HEK293 (cell line): Measurements from ENCODE around the gene FOSB.

Source experiments
- CTCF ChIA-PET: fragments of 350-600 bp; formaldehyde crosslinking; extraction: SDS; loops from one replicate; lab custom pipeline; 2021; ENCODE audit warnings: antibody characterized with exemption; lab: Yijun Ruan, JAX
- POLR2A ChIA-PET: fragments of 300-600 bp; formaldehyde crosslinking; extraction: SDS; loops from one replicate; lab custom pipeline; 2020; ENCODE audit warnings: antibody characterized with exemption, inconsistent platforms; lab: Yijun Ruan, JAX
- H3K27ac ChIP-seq: fragments of 200-500 bp; sonication (Bioruptor generic); 2 replicates; pipeline ENCODE4 v1.5.1; 2014; ENCODE audit warnings: low read depth, low read length, control low read depth, inconsistent platforms; ENCODE audit errors: extremely low read depth
- H3K36me3 ChIP-seq, 2 experiments: fragments of 200-500 bp in 1 of 2; sonication (Bioruptor generic) in 1 of 2; 1 replicate in 1 of 2; 2 replicates in 1 of 2; pipeline ENCODE4 v1.5.1; 2014 to 2017; ENCODE audit warnings: inconsistent platforms in 2 of 2, low read length in 2 of 2; ENCODE audit not compliant: control insufficient read depth in 2 of 2, insufficient read depth in 1 of 2
- H3K4me1 ChIP-seq: fragments of 200-500 bp; sonication (Bioruptor generic); 2 replicates; pipeline ENCODE4 v1.5.1; 2014; ENCODE audit warnings: mild to moderate bottlenecking, low read length, inconsistent platforms; ENCODE audit not compliant: control insufficient read depth, insufficient read depth
- H3K4me3 ChIP-seq: 2 replicates; pipeline ENCODE4 v1.5.1; 2011; ENCODE audit warnings: low read depth, mild to moderate bottlenecking, control low read depth, low read length, moderate library complexity
- H3K9me3 ChIP-seq: fragments of 200-500 bp; sonication (Bioruptor generic); 2 replicates; pipeline ENCODE4 v1.5.1; 2014; ENCODE audit warnings: low read depth, low read length, inconsistent platforms; ENCODE audit not compliant: control insufficient read depth, insufficient read depth
- ATF2 ChIP-seq: fragments of 450-650 bp; formaldehyde crosslinking; IDR thresholded peaks from 2 replicates; pipeline ENCODE4 v1.5.1; 2016; ENCODE audit warnings: missing biosample characterization, missing genetic modification characterization, low read depth
- BCL11A ChIP-seq: fragments of 450-650 bp; formaldehyde crosslinking; IDR thresholded peaks from 2 replicates; pipeline ENCODE4 v1.5.1; 2016; ENCODE audit warnings: low read depth, missing biosample characterization, missing genetic modification characterization
- BCL11B ChIP-seq: fragments of 450-650 bp; formaldehyde crosslinking; IDR thresholded peaks from 2 replicates; pipeline ENCODE4 v1.5.1; 2016; ENCODE audit warnings: low read depth, missing biosample characterization, missing genetic modification characterization
- EGR2 ChIP-seq: fragments of 450-650 bp; formaldehyde crosslinking; IDR thresholded peaks from 2 replicates; pipeline ENCODE4 v1.5.1; 2016; ENCODE audit warnings: low read depth, missing biosample characterization, missing genetic modification characterization
- GLIS1 ChIP-seq: fragments of 450-650 bp; formaldehyde crosslinking; IDR thresholded peaks from 2 replicates; pipeline ENCODE4 v1.5.1; 2016; ENCODE audit warnings: missing biosample characterization, missing genetic modification characterization
- GLIS2 ChIP-seq: fragments of 450-650 bp; formaldehyde crosslinking; IDR thresholded peaks from 2 replicates; pipeline ENCODE4 v1.5.1; 2016; ENCODE audit warnings: missing biosample characterization, missing genetic modification characterization
- KLF1 ChIP-seq: fragments of 450-650 bp; formaldehyde crosslinking; IDR thresholded peaks from 2 replicates; pipeline ENCODE4 v1.5.1; 2016; ENCODE audit warnings: missing biosample characterization, missing genetic modification characterization
- KLF10 ChIP-seq: fragments of 450-650 bp; IDR thresholded peaks from 2 replicates; pipeline ENCODE4 v1.5.1; 2018; ENCODE audit warnings: missing biosample characterization, mild to moderate bottlenecking, missing genetic modification characterization
- KLF16 ChIP-seq: fragments of 450-650 bp; formaldehyde crosslinking; IDR thresholded peaks from 2 replicates; pipeline ENCODE4 v1.5.1; 2017; ENCODE audit warnings: missing biosample characterization, missing genetic modification characterization
- KLF8 ChIP-seq: fragments of 450-650 bp; formaldehyde crosslinking; IDR thresholded peaks from 2 replicates; pipeline ENCODE4 v1.5.1; 2016; ENCODE audit warnings: missing biosample characterization, missing genetic modification characterization
- PRDM10 ChIP-seq: fragments of 450-650 bp; formaldehyde crosslinking; IDR thresholded peaks from 2 replicates; pipeline ENCODE4 v1.5.1; 2016; ENCODE audit warnings: missing biosample characterization, missing genetic modification characterization
- SP2 ChIP-seq: fragments of 450-650 bp; formaldehyde crosslinking; IDR thresholded peaks from 2 replicates; pipeline ENCODE4 v1.5.1; 2016; ENCODE audit warnings: missing biosample characterization, missing genetic modification characterization
- SP3 ChIP-seq: fragments of 450-650 bp; formaldehyde crosslinking; IDR thresholded peaks from 2 replicates; pipeline ENCODE4 v1.5.1; 2016; ENCODE audit warnings: missing biosample characterization, missing genetic modification characterization
- ZBTB21 ChIP-seq: fragments of 450-650 bp; formaldehyde crosslinking; IDR thresholded peaks from 2 replicates; pipeline ENCODE4 v1.5.1; 2017; ENCODE audit warnings: missing biosample characterization, missing genetic modification characterization
- ZBTB26 ChIP-seq: fragments of 450-650 bp; formaldehyde crosslinking; optimal IDR thresholded peaks from 2 replicates; pipeline ENCODE3; 2016; ENCODE audit warnings: missing biosample characterization, mild to moderate bottlenecking, missing genetic modification characterization
- ZBTB48 ChIP-seq: fragments of 450-650 bp; formaldehyde crosslinking; IDR thresholded peaks from 2 replicates; pipeline ENCODE4 v1.5.1; 2016; ENCODE audit warnings: missing biosample characterization, missing genetic modification characterization
- ZFHX2 ChIP-seq: fragments of 450-650 bp; formaldehyde crosslinking; conservative IDR thresholded peaks from 2 replicates; pipeline ENCODE4 v1.5.1; 2016; ENCODE audit warnings: missing biosample characterization, missing genetic modification characterization
- ZNF132 ChIP-seq: fragments of 450-650 bp; formaldehyde crosslinking; IDR thresholded peaks from 2 replicates; pipeline ENCODE4 v1.5.1; 2017; ENCODE audit warnings: missing biosample characterization, missing genetic modification characterization, borderline replicate concordance
- ZNF362 ChIP-seq: fragments of 450-650 bp; formaldehyde crosslinking; IDR thresholded peaks from 2 replicates; pipeline ENCODE4 v1.5.1; 2016; ENCODE audit warnings: missing biosample characterization, missing genetic modification characterization
- ZNF561 ChIP-seq: fragments of 450-650 bp; IDR thresholded peaks from 2 replicates; pipeline ENCODE4 v1.5.1; 2018; ENCODE audit warnings: missing biosample characterization, missing genetic modification characterization, borderline replicate concordance
- ZNF596 ChIP-seq: fragments of 450-650 bp; IDR thresholded peaks from 2 replicates; pipeline ENCODE4 v1.5.0; 2018; ENCODE audit warnings: missing biosample characterization, mild to moderate bottlenecking, missing genetic modification characterization, moderate library complexity
- ZNF629 ChIP-seq: fragments of 450-650 bp; formaldehyde crosslinking; IDR thresholded peaks from 2 replicates; pipeline ENCODE4 v1.5.1; 2017; ENCODE audit warnings: missing biosample characterization, missing genetic modification characterization
- ZNF692 ChIP-seq: fragments of 450-650 bp; formaldehyde crosslinking; IDR thresholded peaks from 2 replicates; pipeline ENCODE4 v1.5.1; 2016; ENCODE audit warnings: missing biosample characterization, missing genetic modification characterization
- ZSCAN30 ChIP-seq: fragments of 450-650 bp; IDR thresholded peaks from 2 replicates; pipeline ENCODE4 v1.5.1; 2018; ENCODE audit warnings: missing biosample characterization, mild to moderate bottlenecking, missing genetic modification characterization, moderate library complexity
- ZXDB ChIP-seq: fragments of 450-650 bp; formaldehyde crosslinking; IDR thresholded peaks from 2 replicates; pipeline ENCODE4 v1.5.1; 2016; ENCODE audit warnings: missing biosample characterization, missing genetic modification characterization
- TF ChIP-seq, protein P1 (sequence below): fragments of 450-650 bp; formaldehyde crosslinking; IDR thresholded peaks from 2 replicates; pipeline ENCODE4 v1.5.1; 2016; ENCODE audit warnings: missing biosample characterization, missing genetic modification characterization

Gene FOSB

DNA sequence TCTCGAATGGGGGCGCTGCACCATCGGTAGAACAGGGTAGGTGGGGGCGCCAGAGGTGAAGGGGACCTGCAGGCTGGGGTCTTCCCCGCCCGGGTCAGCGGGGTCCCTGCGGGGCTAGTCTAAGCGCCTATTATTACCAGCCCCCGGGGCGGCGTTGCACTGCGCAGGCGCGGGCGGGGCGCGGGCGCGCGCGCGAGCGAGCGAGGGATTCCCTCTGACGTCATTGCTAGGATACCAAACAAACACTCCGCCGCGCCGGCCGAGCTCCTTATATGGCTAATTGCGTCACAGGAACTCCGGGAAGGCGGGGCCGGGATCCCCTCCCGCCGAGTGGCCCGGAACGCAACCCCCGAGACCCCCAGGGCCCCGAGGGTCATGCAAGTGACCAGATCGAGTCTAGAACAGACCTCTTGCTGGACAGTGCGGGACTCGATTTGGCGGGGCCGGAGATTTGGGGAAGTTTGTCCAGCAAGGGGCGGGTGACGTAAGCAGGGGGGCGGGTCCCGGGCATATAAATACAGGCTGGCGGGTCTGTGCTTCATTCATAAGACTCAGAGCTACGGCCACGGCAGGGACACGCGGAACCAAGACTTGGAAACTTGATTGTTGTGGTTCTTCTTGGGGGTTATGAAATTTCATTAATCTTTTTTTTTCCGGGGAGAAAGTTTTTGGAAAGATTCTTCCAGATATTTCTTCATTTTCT lies at the start of gene FOSB:
TSS of gene FOSB (plus strand) at position 541 of the 703 bp plus-strand sequence. CDS start 591 bp downstream, outside the sequence.
- ChIA-PET POLR2A (interaction anchor here (0.6 to 3.1 kb wide), 15 partner anchors 9 to 201 kb away, joined by 3 to 52 read pairs (median 4); no protein-coding TSS in a partner anchor), CTCF (interaction anchor here (0.5 to 7.6 kb wide), 12 partner anchors 11 to 295 kb away, joined by 3 to 86 read pairs (median 3); partner anchors contain the start of gene GIPR)
- H3K36me3 ChIP-seq: no peaks in the 10 kb centered on the region
- H3K27ac ChIP-seq: peak within 1 kb of the TSS; percentile 58
- peak within 1 kb of the TSS; percentile 65 for H3K4me3 ChIP-seq
- H3K9me3 ChIP-seq: no peaks in the 10 kb centered on the region
- peaks cover 5% of the 10 kb centered on the region; the same call in 1 of the 2 replicates for H3K4me1 ChIP-seq
- TF ChIP-seq KLF8 (tag by site-specific recombination) (peak; percentile 77), SP2 (tag by site-specific recombination) (peak; percentile 65), GLIS2 (tag by site-specific recombination) (peak; percentile 12; the same call in 1 of the 2 replicates), SP3 (peak; percentile 84), ZBTB26 (tag by site-specific recombination) (peak; percentile 75), ZBTB21 (tag by site-specific recombination) (peak; percentile 94), ZBTB48 (tag by site-specific recombination) (peak; percentile 76; the same call in 1 of the 2 replicates), BCL11A (tag by site-specific recombination) (peak; percentile 56; the same call in 1 of the 2 replicates), PRDM10 (tag by site-specific recombination) (0 out of 2 replicates have a peak, but pooled peaks have one; percentile 19), KLF16 (tag by site-specific recombination) (peak; percentile 95), GLIS1 (peak; percentile 34), ZNF692 (tag by site-specific recombination) (0 out of 2 replicates have a peak, but pooled peaks have one; percentile 11), ZSCAN30 (tag by site-specific recombination) (0 out of 2 replicates have a peak, but pooled peaks have one; percentile 7), ZXDB (tag by site-specific recombination) (no peak; the same call in 1 of the 2 replicates), ZNF132 (tag by site-specific recombination) (no peak), EGR2 (tag by site-specific recombination) (no peak), BCL11B (tag by site-specific recombination) (no peak), ZNF561 (tag by site-specific recombination) (peak; percentile 25; the same call in 1 of the 2 replicates), ZNF629 (tag by site-specific recombination) (peak; percentile 98), ZFHX2 (tag by site-specific recombination) (peak; percentile 18), KLF1 (tag by site-specific recombination) (peak; percentile 38; the same call in 1 of the 2 replicates), KLF10 (tag by site-specific recombination) (peak; percentile 99), ZNF362 (no peak), ZNF596 (tag by site-specific recombination) (peak; percentile 5; the same call in 1 of the 2 replicates), ATF2 (tag by site-specific recombination) (peak; percentile 98)
- TF ChIP-seq, protein P1, sequence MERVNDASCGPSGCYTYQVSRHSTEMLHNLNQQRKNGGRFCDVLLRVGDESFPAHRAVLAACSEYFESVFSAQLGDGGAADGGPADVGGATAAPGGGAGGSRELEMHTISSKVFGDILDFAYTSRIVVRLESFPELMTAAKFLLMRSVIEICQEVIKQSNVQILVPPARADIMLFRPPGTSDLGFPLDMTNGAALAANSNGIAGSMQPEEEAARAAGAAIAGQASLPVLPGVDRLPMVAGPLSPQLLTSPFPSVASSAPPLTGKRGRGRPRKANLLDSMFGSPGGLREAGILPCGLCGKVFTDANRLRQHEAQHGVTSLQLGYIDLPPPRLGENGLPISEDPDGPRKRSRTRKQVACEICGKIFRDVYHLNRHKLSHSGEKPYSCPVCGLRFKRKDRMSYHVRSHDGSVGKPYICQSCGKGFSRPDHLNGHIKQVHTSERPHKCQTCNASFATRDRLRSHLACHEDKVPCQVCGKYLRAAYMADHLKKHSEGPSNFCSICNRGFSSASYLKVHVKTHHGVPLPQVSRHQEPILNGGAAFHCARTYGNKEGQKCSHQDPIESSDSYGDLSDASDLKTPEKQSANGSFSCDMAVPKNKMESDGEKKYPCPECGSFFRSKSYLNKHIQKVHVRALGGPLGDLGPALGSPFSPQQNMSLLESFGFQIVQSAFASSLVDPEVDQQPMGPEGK: peak; percentile 61
